Hepatic stellate cell (primary cell): ENCODE measurements around the gene SLC16A11.
"Not testable (repeated sequence)": the region's sequence is repeated elsewhere in the genome, so short reads cannot be mapped to it uniquely, and the experiment has no call there.

Experiments used
- DNase-seq: peaks from one replicate; pipeline ENCODE4 v3.0.0; 2011; ENCODE audit warnings: low spot score

Gene SLC16A11

GRCh38 chr17:7005716-7006115 lies 38.2 kb downstream of the SLC16A11 start:
- DNase-seq: no peak

- DNase-seq: no peak
Observed at GRCh38 chr17:7004398-7005253, 39.3 kb downstream of the SLC16A11 start.

DNA sequence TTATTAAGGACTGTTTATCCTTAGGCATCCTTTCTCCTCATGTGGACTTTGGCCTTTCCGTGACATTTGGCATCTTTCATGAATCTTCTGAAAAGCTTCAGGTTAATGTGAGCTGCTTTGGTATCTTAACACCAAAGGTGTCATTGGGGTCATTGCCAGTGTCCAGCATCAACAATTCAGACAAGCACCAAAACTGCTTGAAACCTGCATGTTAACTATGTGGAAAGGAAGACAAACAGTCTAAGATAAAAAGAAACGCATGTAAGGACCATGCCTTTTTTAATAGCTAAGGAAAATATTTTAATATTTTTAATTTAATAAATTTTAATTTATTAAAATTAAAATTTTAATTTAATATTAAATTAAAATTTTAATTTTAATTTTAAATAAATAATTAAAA lies 40.1 kb downstream of the SLC16A11 start:
- DNase-seq: no peak

DNA sequence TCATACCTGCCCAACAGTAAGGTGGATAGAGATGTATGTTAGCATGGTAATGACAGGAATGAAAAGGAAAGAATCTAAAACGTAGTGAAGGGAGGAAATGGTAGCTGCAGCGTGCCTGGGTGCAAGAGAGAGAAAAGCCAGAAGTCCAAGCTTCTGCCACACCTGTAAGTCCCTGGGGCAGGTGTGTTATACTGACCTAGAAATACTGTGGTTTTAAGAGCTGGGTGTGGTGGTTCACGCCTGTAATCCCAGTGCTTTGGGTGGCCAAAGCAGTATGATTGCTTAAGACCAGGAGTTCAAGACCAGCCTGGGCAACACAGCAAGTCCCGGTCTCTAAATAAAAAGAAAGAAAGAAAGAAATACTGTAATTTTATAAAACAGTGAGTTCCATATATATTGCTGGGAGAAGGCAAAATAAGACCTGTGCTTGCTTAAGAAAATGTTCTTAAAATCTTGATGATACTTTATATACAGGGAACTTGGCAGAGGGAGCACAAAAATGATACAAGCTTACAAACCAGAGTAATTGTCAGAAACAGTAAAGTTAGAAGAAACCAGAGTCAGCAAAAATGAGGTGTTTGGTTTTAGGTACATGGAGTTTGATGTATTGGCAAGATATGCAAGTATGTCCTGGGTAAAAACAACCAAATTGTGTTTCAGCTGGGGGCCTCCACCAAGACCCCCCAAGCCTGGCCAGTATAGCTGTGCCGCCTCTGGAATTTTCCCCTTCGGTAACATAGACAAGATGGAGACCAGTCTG lies 41.4 kb downstream of the SLC16A11 start:
- DNase-seq: no peak

DNA sequence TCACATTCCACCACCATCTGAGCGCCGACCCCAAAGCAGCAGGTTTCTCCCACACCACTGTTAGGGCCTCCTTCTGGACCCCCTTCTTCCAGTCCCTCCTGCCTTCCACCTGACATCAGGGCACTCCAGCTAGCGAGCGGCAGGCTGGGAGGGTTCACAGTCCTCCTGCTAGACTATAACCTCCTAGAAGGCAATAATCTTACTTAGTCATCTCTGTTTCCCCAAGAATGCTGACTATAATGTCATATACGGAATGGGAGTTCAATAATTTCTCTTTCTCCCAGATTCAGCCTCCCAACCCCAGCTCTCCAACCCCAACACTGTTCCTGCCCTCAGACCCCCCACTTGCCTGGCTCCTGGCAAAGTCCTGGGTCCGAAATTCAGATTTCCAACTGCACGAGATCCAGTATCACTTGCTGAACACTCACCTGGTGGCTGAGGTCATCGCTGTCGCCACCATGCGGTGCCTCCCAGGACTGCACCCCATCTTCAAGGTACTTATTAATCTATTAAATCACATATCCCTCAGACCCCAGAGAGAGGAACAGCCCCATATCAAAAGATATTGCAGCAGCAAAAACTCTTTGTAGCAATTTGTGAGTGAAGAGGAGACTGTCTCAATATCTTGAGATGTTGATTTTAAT lies 42.5 kb downstream of the SLC16A11 start:
- DNase-seq: no peak

GRCh38 chr17:6998855-6999508 lies 44.9 kb downstream of the SLC16A11 start:
- no peak for DNase-seq

GRCh38 chr17:6997171-6997570 lies 46.7 kb downstream of the SLC16A11 start:
- no peak for DNase-seq

DNA sequence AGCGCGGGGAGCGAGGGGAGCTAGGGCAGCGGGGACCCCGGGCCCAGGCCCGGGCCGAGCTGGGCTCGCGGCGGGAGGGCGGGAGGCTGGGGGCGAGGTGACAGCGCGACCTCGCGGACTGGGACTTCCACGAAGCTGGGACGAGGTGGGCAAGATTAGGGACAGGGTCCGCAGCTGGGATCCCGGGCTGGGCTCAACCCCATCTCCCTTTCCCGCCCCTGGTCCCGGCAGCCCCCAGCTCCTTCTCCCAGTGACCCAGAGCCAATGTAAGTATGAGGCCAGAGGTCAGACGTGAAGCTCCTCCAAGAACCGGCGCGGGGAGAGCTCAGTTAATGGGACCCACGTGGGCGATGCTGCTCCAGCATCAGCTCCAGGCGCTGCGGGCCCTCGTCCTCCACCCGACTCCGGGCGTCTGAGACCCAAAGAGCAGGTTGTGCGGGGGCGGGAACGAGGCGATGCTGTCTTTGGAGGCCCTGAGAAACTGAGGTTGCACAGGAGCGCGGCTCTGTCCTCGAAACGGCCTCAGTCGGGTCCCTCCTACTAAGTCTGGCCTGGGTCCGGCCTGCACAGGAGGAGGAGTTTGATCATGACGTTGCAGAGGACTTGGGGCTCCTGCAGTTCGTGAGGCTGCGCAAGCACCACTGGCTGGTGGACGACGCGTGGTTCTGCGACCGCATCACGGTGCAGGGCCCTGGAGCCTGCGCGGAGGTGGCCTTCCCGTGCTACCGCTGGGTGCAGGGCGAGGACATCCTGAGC lies 47.5 kb downstream of the SLC16A11 start:
- DNase-seq: no peak

DNA sequence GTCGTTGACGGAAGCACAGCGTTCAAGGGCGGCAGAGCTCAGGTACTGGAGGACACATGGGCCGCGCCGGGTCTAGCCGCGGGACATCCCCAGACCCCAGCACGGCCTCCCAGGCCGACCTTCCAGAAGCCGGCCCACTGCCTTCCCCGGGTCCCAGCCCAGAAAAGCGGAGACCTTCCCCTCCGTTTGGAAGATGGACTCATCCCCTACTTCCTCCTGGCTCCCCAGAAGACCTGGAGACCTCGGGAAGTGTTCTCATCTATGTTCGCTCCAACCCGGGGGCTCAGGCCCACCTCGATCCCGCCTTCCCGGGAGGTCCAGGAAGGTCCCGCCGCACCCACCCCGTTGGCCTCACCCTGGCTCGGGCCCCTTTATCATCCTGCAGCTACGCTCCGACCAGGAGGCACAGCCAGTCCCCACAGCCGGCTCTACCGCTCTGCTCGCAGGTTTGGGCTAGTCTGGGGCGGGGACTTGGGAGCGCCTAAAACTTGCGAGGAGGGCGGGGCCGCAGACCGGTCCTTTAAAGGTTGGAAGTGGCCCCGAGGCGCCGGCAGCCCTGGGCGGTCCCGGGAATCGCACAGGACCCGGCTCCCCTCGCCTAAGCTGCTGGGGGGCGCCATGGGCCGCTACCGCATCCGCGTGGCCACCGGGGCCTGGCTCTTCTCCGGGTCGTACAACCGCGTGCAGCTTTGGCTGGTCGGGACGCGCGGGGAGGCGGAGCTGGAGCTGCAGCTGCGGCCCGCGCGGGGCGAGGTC lies 48.2 kb downstream of the SLC16A11 start, which contains the start of gene ALOX12:
Gene ALOX12 (plus strand): TSS at position 550 of the 756 bp plus-strand sequence. CDS start 69 bp downstream, at position 619.
- no peak for DNase-seq

GRCh38 chr17:6994666-6995256 lies 49.1 kb downstream of the SLC16A11 start:
- no peak for DNase-seq

GRCh38 chr17:6994118-6994598 lies 49.7 kb downstream of the SLC16A11 start:
- DNase-seq: no peak

GRCh38 chr17:6993613-6994056 lies 50.3 kb downstream of the SLC16A11 start:
- DNase-seq: not testable (repeated sequence)
